Ovary (tissue), 9 donors: ENCODE results near the gene CERK. TPM values are rescaled to one million over a fixed set of nuclear protein-coding genes. Genes with fewer than 3 reads are reported as not detected.

Experiments used
- DNase-seq, 5 donors: peaks; one replicate each; pipeline ENCODE4 v3.0.0-alpha.2; 2019 to 2020
- H3K27ac ChIP-seq, 2 donors: fragments of 200-600 bp; one replicate each; pipeline versions ENCODE4 v1.5.1 to v1.8.0; 2019 to 2022
- H3K27me3 ChIP-seq: fragments of 200-600 bp; one replicate; pipeline ENCODE4 v1.8.0; 2022
- H3K36me3 ChIP-seq: fragments of 200-600 bp; sonication (generic); one replicate; pipeline ENCODE4 v1.5.1; 2019
- H3K4me1 ChIP-seq: one replicate; pipeline ENCODE4 v1.8.1; 2013; ENCODE audit warnings: mild to moderate bottlenecking, moderate library complexity; ENCODE audit not compliant: insufficient read depth
- H3K4me3 ChIP-seq: fragments of 200-600 bp; sonication (generic); one replicate; pipeline ENCODE4 v1.5.1; 2017
- H3K9me3 ChIP-seq, 2 donors: fragments of 200-600 bp in 1 of 2; sonication (generic) in 1 of 2; one replicate each; pipeline versions ENCODE4 v1.5.1 to v1.8.1; 2013 to 2019; ENCODE audit warnings: mild to moderate bottlenecking in 1 of 2, moderate library complexity in 1 of 2
- CTCF ChIP-seq, 3 donors: fragments of 450-650 bp in 2 of 3; fragments of 200-600 bp in 1 of 3; IDR thresholded peaks; one replicate each; pipeline versions ENCODE4 v1.5.1 to v1.8.0; 2016 to 2022; ENCODE audit warnings: antibody characterized with exemption in 3 of 3, mild to moderate bottlenecking in 1 of 3
- EP300 ChIP-seq: sonication (generic); formaldehyde crosslinking; IDR thresholded peaks from one replicate; pipeline ENCODE4 v1.6.1; 2017; ENCODE audit warnings: antibody characterized with exemption
- POLR2A ChIP-seq: fragments of 450-650 bp; IDR thresholded peaks from one replicate; pipeline ENCODE4 v1.6.1; 2017; ENCODE audit warnings: antibody characterized with exemption, mild to moderate bottlenecking, moderate library complexity
- whole genome bisulfite sequencing, 3 donors: extraction: QIAGEN DNeasy Blood & Tissue Kit in 1 of 3; methylation state at CpG; one replicate each; pipeline versions ENCODE4 v1.1.5 to v1.1.7; 2013 to 2017; 5-methylcytosine and 5-hydroxymethylcytosine counted together
- intact Hi-C, 4 donors: fragments of 100-400 bp; cut with DNase I; formaldehyde crosslinking; loops; one replicate each; pipeline versions ENCODE4 v1.11.0 to v1.15.1; 2022 to 2023
- polyA plus RNA-seq, 2 donors: library from polyadenylated mRNA; stranded (reverse); fragments of 200-250 nt in 1 of 2; fragments of 350-450 nt in 1 of 2; fragmentation: Illumina TruSeq in 1 of 2; extraction: RNeasy Lipid Tissue Mini Kit (QIAGEN cat#74804) in 1 of 2; gene quantifications; one replicate each; pipeline ENCODE4 v1.2.3, GENCODE V29; 2013 to 2014
- total RNA-seq, 7 donors: library from RNA; depleted of rRNA in 2 of 7; stranded (reverse); fragments of >200 nt in 2 of 7; fragmentation: NEBNext Ultra II Directional in 3 of 7; extraction: Animal tissue kit (Norgen Biotek cat#: 25700) in 3 of 7; gene quantifications; one replicate each; pipeline versions ENCODE4 v1.1.0 to v1.2.4, GENCODE V29; 2016 to 2023
- donor health status: DM: no; HTN: no; CAD: no; lungs with moderate emphysema.
- donor health status: DM: no; HTN: no; CAD: no.
- donor health status: Bipolar disorder and iron deficiency.
- donor health status: DM: yes; HTN: yes; CAD: no.
- donor health status: DM: no; HTN: no; CAD: no.
- donor health status: DM: yes; HTN: yes; CAD: no.

Gene CERK
- total and polyA plus RNA-seq, 9 donors: 27.1 to 71.1 (median 46.8) TPM

GRCh38 chr22:46730568-46731245 lies 7.3 kb downstream of the CERK start:
- Histone ChIP-seq H3K36me3 (no peaks in the 10 kb centered on the region), H3K4me3 (no peak overlapping the region), H3K27me3 (no peaks in the 10 kb centered on the region), H3K27ac (peak overlapping the region in 1 of 2 donors; percentile 19), H3K9me3 (no peaks in the 10 kb centered on the region), H3K4me1 (peaks cover 21% of the 10 kb centered on the region)
- TF ChIP-seq POLR2A: no peak
- TF ChIP-seq CTCF (IDR thresholded peaks at IDR 0.05): no peak
- TF ChIP-seq EP300: no peak
- DNase-seq: no peak
- WGBS, 3 donors: 52 to 70% (median 64%) methylated on average over 9 of the region's 9 CpGs
- intact Hi-C loops: no loop called here

- WGBS, 3 donors: 65 to 77% (median 71%) methylated on average over 11 of the region's 11 CpGs
- TF ChIP-seq POLR2A: no peak
- TF ChIP-seq EP300: no peak
- no peak for TF ChIP-seq CTCF (IDR thresholded peaks at IDR 0.05)
- H3K4me3 ChIP-seq: no peak overlapping the region
- no peaks in the 10 kb centered on the region for H3K36me3 ChIP-seq
- H3K9me3 ChIP-seq: no peaks in the 10 kb centered on the region
- DNase-seq: no peak
- H3K4me1 ChIP-seq: peaks cover 13% of the 10 kb centered on the region
- H3K27ac ChIP-seq: no peak overlapping the region
- intact Hi-C loops: no loop called here
- no peaks in the 10 kb centered on the region for H3K27me3 ChIP-seq
These were observed 9.6 kb downstream of the CERK start for GRCh38 chr22:46728470-46728869.

GRCh38 chr22:46727813-46728364 lies 10.2 kb downstream of the CERK start:
- H3K27me3 ChIP-seq: no peaks in the 10 kb centered on the region
- no peak overlapping the region for H3K27ac ChIP-seq
- 88 to 94% (median 91%) methylated on average over 19 of the region's 19 CpGs for WGBS, 3 donors
- H3K9me3 ChIP-seq: no peaks in the 10 kb centered on the region
- no peaks in the 10 kb centered on the region for H3K36me3 ChIP-seq
- intact Hi-C loops: no loop called here
- peaks cover 13% of the 10 kb centered on the region for H3K4me1 ChIP-seq
- TF ChIP-seq POLR2A (no peak), EP300 (no peak), CTCF (IDR thresholded peaks at IDR 0.05) (no peak)
- no peak for DNase-seq
- H3K4me3 ChIP-seq: no peak overlapping the region

GRCh38 chr22:46726986-46727317 lies 11.1 kb downstream of the CERK start:
- H3K4me3 ChIP-seq: no peak overlapping the region
- H3K36me3 ChIP-seq: no peaks in the 10 kb centered on the region
- intact Hi-C loops: no loop called here
- H3K9me3 ChIP-seq: no peaks in the 10 kb centered on the region
- 93 to 94% (median 94%) methylated on average over 3 of the region's 3 CpGs for WGBS, 3 donors
- H3K27me3 ChIP-seq: no peaks in the 10 kb centered on the region
- H3K4me1 ChIP-seq: peaks cover 13% of the 10 kb centered on the region
- H3K27ac ChIP-seq: no peak overlapping the region
- no peak for DNase-seq
- TF ChIP-seq CTCF (IDR thresholded peaks at IDR 0.05): no peak
- no peak for TF ChIP-seq POLR2A
- TF ChIP-seq EP300: no peak
